Fibroblast of pulmonary artery (primary cell): ENCODE data around the gene ZNF267.
"Not testable (repeated sequence)": the region's sequence is repeated elsewhere in the genome, so short reads cannot be mapped to it uniquely, and the experiment has no call there.

Source experiments
- DNase-seq: peaks from one replicate; pipeline ENCODE4 v3.0.0-alpha.2; 2010; ENCODE audit warnings: low read depth
- H3K4me3 ChIP-seq: replicated peaks from 2 replicates; pipeline ENCODE4 v1.5.1; 2011; ENCODE audit warnings: low read depth, mild to moderate bottlenecking, control low read depth, low read length, moderate library complexity
- CTCF ChIP-seq: IDR thresholded peaks from 2 replicates; pipeline ENCODE4 v1.5.1; 2011; ENCODE audit warnings: mild to moderate bottlenecking, control low read depth, low read length, inconsistent platforms; ENCODE audit errors: missing control alignments

The ZNF267 gene

GRCh38 chr16:31899505-31899904 is 25.9 kb downstream of the ZNF267 start:
- no peak for TF ChIP-seq CTCF
- DNase-seq, result no peak
- no peak overlapping the region for H3K4me3 ChIP-seq

GRCh38 chr16:31904571-31904970 is 31.0 kb downstream of the ZNF267 start:
- DNase-seq, H3K4me3 ChIP-seq: not testable (repeated sequence)

GRCh38 chr16:31913668-31914067 is 40.1 kb downstream of the ZNF267 start:
- no peak overlapping the region for H3K4me3 ChIP-seq
- TF ChIP-seq CTCF, result no peak
- no peak for DNase-seq

- H3K4me3 ChIP-seq, result no peak overlapping the region
- no peak for TF ChIP-seq CTCF
- no peak for DNase-seq
These were observed 42.5 kb downstream of the ZNF267 start for GRCh38 chr16:31916056-31916488.

GRCh38 chr16:31920373-31920772 is 46.8 kb downstream of the ZNF267 start:
- H3K4me3 ChIP-seq, result no peak overlapping the region
- TF ChIP-seq CTCF, result no peak
- no peak for DNase-seq

GRCh38 chr16:31951806-31952205 is 78.2 kb downstream of the ZNF267 start:
- not testable (repeated sequence) for H3K4me3 ChIP-seq, DNase-seq

GRCh38 chr16:31952206-31952605 is 78.6 kb downstream of the ZNF267 start:
- H3K4me3 ChIP-seq, DNase-seq: not testable (repeated sequence)

GRCh38 chr16:31956221-31956620 is 82.6 kb downstream of the ZNF267 start:
- not testable (repeated sequence) for H3K4me3 ChIP-seq, DNase-seq

- DNase-seq, H3K4me3 ChIP-seq: not testable (repeated sequence)
These were observed 86.7 kb downstream of the ZNF267 start for GRCh38 chr16:31960186-31960910.
